ENCODE data around the gene WNT5A. TPM values are rescaled to one million over a fixed set of nuclear protein-coding genes. Genes with fewer than 3 reads are reported as not detected.

WNT5A gene
- total and polyA plus RNA-seq, 2 of the 4 experiments (the other 2 are of a cell fraction), result 224 to 231 TPM

- no peak for TF ChIP-seq MXI1 (IDR thresholded peaks at IDR 0.05; ENCODE audit: borderline replicate concordance, low read depth, low read length)
Measured at GRCh38 chr3:55471522-55472280, 15.4 kb downstream of the WNT5A start (continued).

DNA sequence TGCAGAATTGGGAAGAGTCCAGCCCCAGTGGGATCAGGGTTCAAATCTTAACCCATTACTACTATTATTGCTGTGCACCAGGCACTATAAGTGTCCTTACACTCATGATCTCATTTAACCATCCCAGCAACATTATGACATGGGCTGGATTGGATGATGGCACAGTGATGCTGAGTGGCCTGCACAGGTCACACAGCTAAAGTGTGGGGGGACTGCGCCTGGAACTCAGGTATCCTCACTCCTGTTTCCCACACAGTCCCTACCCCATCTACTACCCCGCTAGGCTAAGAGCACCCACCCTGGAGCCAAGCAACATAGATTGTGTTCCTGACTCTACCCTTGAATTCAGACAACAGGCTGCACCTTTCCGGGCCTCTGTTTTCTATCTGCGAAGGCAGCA, 16.0 kb downstream of the WNT5A start:
- Histone ChIP-seq H3K4me3 (ENCODE audit: insufficient read depth, low read depth, low read length) (no peak overlapping the region), H3K23ac (ENCODE audit: low read depth, low read length) (peak overlapping the region; percentile 49; the same call in 1 of the 2 replicates), H3K79me1 (ENCODE audit: low read depth in 1 of 2, low read length in 2 of 2) (peaks cover 27 to 75% of the 10 kb centered on the region in 2 experiments), H2AFZ (replicated peaks; ENCODE audit: low read length, poor library complexity) (no peak overlapping the region), H2BK15ac (ENCODE audit: low read depth, low read length) (no peak overlapping the region), H2BK5ac (ENCODE audit: low read depth, low read length, poor library complexity, severe bottlenecking) (peak overlapping the region; percentile 15), H4K91ac (ENCODE audit: insufficient read depth, low read depth, low read length) (no peak overlapping the region), H3K9me3 (ENCODE audit: control insufficient read depth, insufficient read depth, low read length) (no peaks in the 10 kb centered on the region), H3K4me2 (ENCODE audit: low read depth, low read length) (no peak overlapping the region), H2BK120ac (ENCODE audit: low read depth, low read length) (no peak overlapping the region), H3K27ac (ENCODE audit: insufficient read depth, low read length) (peak overlapping the region; percentile 20; the same call in 1 of the 2 replicates), H3K56ac (ENCODE audit: extremely low read depth, insufficient read depth, low read length) (no peak overlapping the region), H2AK9ac (replicated peaks; ENCODE audit: low read depth, low read length, poor library complexity) (no peak overlapping the region), H3K4me1 (ENCODE audit: control insufficient read depth, insufficient read depth, low read length) (peaks cover 32% of the 10 kb centered on the region), H3K14ac (replicated peaks; ENCODE audit: low read depth, low read length) (0 out of 2 replicates have a peak overlapping the region, but pooled peaks have one; percentile 27), H3K27me3 (ENCODE audit: control insufficient read depth, insufficient read depth, low read length) (no peaks in the 10 kb centered on the region), H4K20me1 (ENCODE audit: insufficient read depth, low read length) (peaks cover 47% of the 10 kb centered on the region), H3K36me3 (ENCODE audit: control insufficient read depth, insufficient read depth, low read length) (peaks cover 60% of the 10 kb centered on the region), H3K18ac (ENCODE audit: low read depth, low read length) (no peak overlapping the region), H2BK20ac (ENCODE audit: low read depth, low read length) (no peak overlapping the region), H3K9ac (ENCODE audit: low read depth, low read length) (no peak overlapping the region), H4K8ac (ENCODE audit: low read depth in 2 of 2, low read length in 2 of 2) (peak overlapping the region in 1 of 2 experiments; percentile 9; a peak in 1 of 4 replicates), H3K9me1 (ENCODE audit: insufficient read depth, low read length) (peaks cover 29% of the 10 kb centered on the region), H4K5ac (ENCODE audit: low read depth, low read length) (no peak overlapping the region), H2AK5ac (ENCODE audit: low read depth, low read length) (0 out of 2 replicates have a peak overlapping the region, but pooled peaks have one; percentile 4), H3K4ac (ENCODE audit: low read depth, low read length) (no peak overlapping the region)
- no TSS peak for BruUV-seq (replicated peaks)
- ChIA-PET CTCF (no interaction called here), POLR2A (ENCODE audit: unreplicated experiment) (no interaction called here)
- DNase-seq, result no peak
- in situ Hi-C loops (cut with MboI; ENCODE audit: low sequenced_read_pairs), result no loop called here
- no CpG with 5 or more reads among the region's 4 CpGs for WGBS, 2 experiments (ENCODE audit: extremely low coverage in 2 of 2, insufficient read length in 1 of 2)
- dilution Hi-C loops (cut with HindIII; ENCODE audit: low sequenced_read_pairs, unreplicated experiment), result no loop called here
- ATAC-seq (ENCODE audit: low read depth), result no peak
- intact Hi-C loops (cut with micrococcal nuclease), result no loop called here
- TF ChIP-seq SMC3 (IDR thresholded peaks at IDR 0.05; ENCODE audit: low read depth, low read length), result no peak
- TF ChIP-seq CTCF (conservative IDR thresholded peaks at IDR 0.05; ENCODE audit: low read depth, low read length), result no peak
- no peak for TF ChIP-seq CHD1 (IDR thresholded peaks at IDR 0.05; ENCODE audit: low read depth, low read length)
- TF ChIP-seq RAD21 (IDR thresholded peaks at IDR 0.05; ENCODE audit: low read length), result no peak
- TF ChIP-seq ELK1 (IDR thresholded peaks at IDR 0.05; ENCODE audit: borderline replicate concordance, low read depth, low read length), result no peak
- no peak for TF ChIP-seq RCOR1 (IDR thresholded peaks at IDR 0.05; ENCODE audit: insufficient replicate concordance, low read length)
- TF ChIP-seq RFX5 (IDR thresholded peaks at IDR 0.05; ENCODE audit: low read depth, low read length), result no peak
- TF ChIP-seq CEBPB (IDR thresholded peaks at IDR 0.05; ENCODE audit: low read depth, low read length), result no peak
- TF ChIP-seq USF2 (IDR thresholded peaks at IDR 0.05; ENCODE audit: low read depth, low read length), result no peak
- no peak for TF ChIP-seq FOS (IDR thresholded peaks at IDR 0.05; ENCODE audit: low read depth, low read length)
- TF ChIP-seq MAZ (IDR thresholded peaks at IDR 0.05; ENCODE audit: borderline replicate concordance, low read depth, low read length), result no peak
- no peak for TF ChIP-seq MXI1 (IDR thresholded peaks at IDR 0.05; ENCODE audit: borderline replicate concordance, low read depth, low read length)

Data from IMR-90 (cell line).